ENCODE data around the gene ZP2.

The ZP2 gene

GRCh38 chr16:21244518-21245215 lies 33.3 kb upstream of the ZP2 start:
- Histone ChIP-seq H3K4me1 (ENCODE audit: control insufficient read depth in 1 of 2, insufficient read depth in 1 of 2, low read depth in 1 of 2, low read length in 1 of 2) (no peaks in the 10 kb centered on the region), H3K4me3 (ENCODE audit: low read depth in 1 of 2, low read length in 1 of 2) (no peak overlapping the region), H3K9me3 (no peaks in the 10 kb centered on the region), H3K27me3 (peaks cover 18% of the 10 kb centered on the region), H3K36me3 (no peaks in the 10 kb centered on the region), H3K27ac (no peak overlapping the region)
- TF ChIP-seq CTCF (IDR thresholded peaks at IDR 0.05): no peak

DNA sequence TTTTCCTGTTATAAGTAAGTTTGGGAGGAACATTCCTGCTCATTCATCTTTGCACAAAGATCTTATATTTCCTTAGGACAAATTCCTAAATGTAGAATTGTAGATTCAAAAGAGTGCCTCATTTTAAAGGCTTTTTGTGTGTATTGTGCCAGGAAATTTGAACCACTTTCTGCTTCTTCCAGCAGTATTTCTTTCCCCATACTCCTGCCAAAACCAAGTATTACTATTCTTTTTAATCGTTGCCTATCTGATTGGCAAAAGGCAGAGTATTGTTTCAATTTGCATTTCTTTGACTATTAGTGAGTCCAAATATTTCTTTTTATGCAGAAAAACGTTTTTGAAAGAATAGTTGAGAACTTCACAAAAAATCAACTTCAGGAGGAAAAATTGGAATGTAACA lies 31.4 kb upstream of the ZP2 start:
- no peaks in the 10 kb centered on the region for H3K9me3 ChIP-seq
- H3K4me1 ChIP-seq (ENCODE audit: control insufficient read depth in 1 of 2, insufficient read depth in 1 of 2, low read depth in 1 of 2, low read length in 1 of 2): no peaks in the 10 kb centered on the region
- H3K27ac ChIP-seq: no peak overlapping the region
- H3K4me3 ChIP-seq (ENCODE audit: low read depth in 1 of 2, low read length in 1 of 2): no peak overlapping the region
- H3K36me3 ChIP-seq: no peaks in the 10 kb centered on the region
- no peak for TF ChIP-seq CTCF (IDR thresholded peaks at IDR 0.05)
- H3K27me3 ChIP-seq: peaks cover 15% of the 10 kb centered on the region

- no peaks in the 10 kb centered on the region for H3K36me3 ChIP-seq
- H3K9me3 ChIP-seq: no peaks in the 10 kb centered on the region
- H3K4me3 ChIP-seq (ENCODE audit: low read depth in 1 of 2, low read length in 1 of 2): no peak overlapping the region
- H3K27ac ChIP-seq: no peak overlapping the region
- H3K4me1 ChIP-seq (ENCODE audit: control insufficient read depth in 1 of 2, insufficient read depth in 1 of 2, low read depth in 1 of 2, low read length in 1 of 2): no peaks in the 10 kb centered on the region
- no peak for TF ChIP-seq CTCF (IDR thresholded peaks at IDR 0.05)
- H3K27me3 ChIP-seq: peaks cover 11% of the 10 kb centered on the region
Observed at GRCh38 chr16:21239646-21240045, 28.3 kb upstream of the ZP2 start.

GRCh38 chr16:21236831-21237230 lies 25.5 kb upstream of the ZP2 start:
- H3K27ac ChIP-seq: no peak overlapping the region

DNA sequence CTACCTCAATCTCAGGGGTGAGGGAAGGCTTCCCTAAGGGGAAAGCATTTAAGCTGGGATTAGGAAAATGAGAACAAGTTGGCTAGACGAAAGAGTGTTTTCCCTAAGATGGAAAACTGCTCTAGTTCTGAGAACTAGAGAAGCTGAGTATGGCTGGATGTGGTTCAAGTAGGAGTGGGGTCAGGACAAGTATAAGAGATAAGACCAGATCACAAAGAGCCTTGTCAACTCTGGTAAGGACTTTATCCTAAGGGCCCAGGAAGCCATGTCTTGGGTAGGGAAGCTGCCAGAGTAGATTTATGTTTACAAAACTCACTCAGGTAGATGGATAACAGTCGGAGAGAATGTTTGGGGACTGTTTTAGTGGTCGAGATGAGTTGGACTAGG lies 23.8 kb upstream of the ZP2 start:
- no peak overlapping the region for H3K27ac ChIP-seq
- H3K9me3 ChIP-seq: no peaks in the 10 kb centered on the region
- peaks cover 31% of the 10 kb centered on the region for H3K27me3 ChIP-seq
- H3K4me3 ChIP-seq (ENCODE audit: low read depth in 1 of 2, low read length in 1 of 2): no peak overlapping the region
- TF ChIP-seq CTCF (IDR thresholded peaks at IDR 0.05): no peak
- H3K36me3 ChIP-seq: no peaks in the 10 kb centered on the region
- H3K4me1 ChIP-seq (ENCODE audit: control insufficient read depth in 1 of 2, insufficient read depth in 1 of 2, low read depth in 1 of 2, low read length in 1 of 2): no peaks in the 10 kb centered on the region

More at GRCh38 chr16:21236831-21237230, 25.5 kb upstream of the ZP2 start:
- H3K9me3 ChIP-seq: no peaks in the 10 kb centered on the region
- H3K4me1 ChIP-seq (ENCODE audit: control insufficient read depth in 1 of 2, insufficient read depth in 1 of 2, low read depth in 1 of 2, low read length in 1 of 2): no peaks in the 10 kb centered on the region
- no peak for TF ChIP-seq CTCF (IDR thresholded peaks at IDR 0.05)
- H3K36me3 ChIP-seq: no peaks in the 10 kb centered on the region
- no peak overlapping the region for H3K4me3 ChIP-seq (ENCODE audit: low read depth in 1 of 2, low read length in 1 of 2)
- peaks cover 17% of the 10 kb centered on the region for H3K27me3 ChIP-seq
